SK-N-MC (cell line): ENCODE data around the gene THOC6.

ENCODE experiments used
- EZH2 ChIP-seq: fragments of 200-600 bp; sonication (generic); IDR thresholded peaks from one replicate; pipeline ENCODE4 v1.6.1; 2017; ENCODE audit warnings: antibody characterized with exemption
- FOXP2 ChIP-seq: optimal IDR thresholded peaks from 2 replicates; pipeline ENCODE3; 2011; ENCODE audit warnings: mild to moderate bottlenecking, moderate library complexity; ENCODE audit not compliant: insufficient read depth; ENCODE audit errors: extremely low read length, control extremely low read depth
- POLR2AphosphoS5 ChIP-seq: IDR thresholded peaks from 2 replicates; pipeline ENCODE4 v1.6.1; 2012; ENCODE audit warnings: mild to moderate bottlenecking, low read depth, low read length, borderline replicate concordance

DNA sequence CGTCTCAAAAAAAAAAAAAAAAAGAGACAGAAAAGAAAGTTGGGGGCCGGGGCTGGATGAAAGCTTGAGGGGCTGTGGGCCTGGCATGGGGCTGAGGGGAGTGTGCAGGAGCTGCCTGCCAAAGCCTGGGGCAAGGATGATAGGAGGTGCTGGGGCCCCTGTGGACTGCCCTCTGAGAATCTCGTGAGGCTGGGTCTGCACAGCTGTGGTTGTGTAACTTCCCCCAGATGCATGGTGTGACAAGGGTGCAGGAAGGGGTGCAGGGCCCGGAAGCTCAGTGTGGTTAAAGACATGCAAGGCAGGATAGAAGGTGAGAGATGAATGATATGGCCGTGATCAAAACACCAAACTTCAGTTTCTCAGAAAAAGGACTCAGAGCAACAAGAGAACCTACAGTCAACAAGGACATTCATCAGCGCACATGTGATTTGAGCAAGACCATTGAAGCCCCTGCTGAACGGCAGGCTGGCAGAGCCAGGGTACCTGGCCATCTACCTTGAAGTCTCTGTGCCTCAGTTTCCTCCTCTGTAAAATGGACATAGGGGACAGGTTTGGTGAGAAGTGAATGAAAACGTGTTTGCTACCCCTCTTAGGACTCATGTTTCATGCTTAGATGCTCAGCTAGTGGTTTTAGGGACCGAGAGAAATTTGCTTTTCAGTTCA is 51.2 kb downstream of the THOC6 start:
- no peak for TF ChIP-seq EZH2
- TF ChIP-seq POLR2AphosphoS5: no peak
- no peak for TF ChIP-seq FOXP2
